Astrocyte (in vitro differentiated cells and primary cell): ENCODE results near the gene STK39.

Source experiments
- EZH2 ChIP-seq: IDR thresholded peaks from 2 replicates; pipeline ENCODE4 v1.6.1; 2012; ENCODE audit warnings: mild to moderate bottlenecking, low read length, inconsistent platforms; ENCODE audit not compliant: insufficient read depth
- TF ChIP-seq, protein P1 (sequence below): IDR thresholded peaks from 2 replicates; pipeline ENCODE4 v1.5.1; 2011; ENCODE audit warnings: low read depth, mild to moderate bottlenecking, inconsistent platforms, low read length, moderate library complexity; ENCODE audit not compliant: insufficient read depth

DNA sequence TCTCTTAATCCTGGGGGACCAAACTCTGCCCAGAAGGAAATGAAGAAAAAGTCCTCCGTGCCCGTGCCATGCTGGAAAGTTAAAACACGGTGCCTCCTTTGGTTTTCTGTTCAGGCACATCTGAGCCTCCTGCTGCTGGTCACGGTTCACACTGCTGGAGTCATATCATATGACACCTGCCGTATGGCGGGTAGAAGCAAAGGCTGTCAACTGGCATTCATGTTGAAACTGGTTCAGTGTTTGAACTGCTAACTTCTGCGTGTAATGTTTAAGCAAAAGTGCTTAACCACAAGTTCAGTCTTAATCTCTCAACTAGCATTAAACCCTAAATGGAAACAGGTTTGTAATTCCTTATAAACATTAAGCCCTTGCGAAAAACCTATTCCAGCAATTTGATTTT lies 3.1 kb downstream of the STK39 start:
- TF ChIP-seq EZH2: no peak
- TF ChIP-seq, protein P1, sequence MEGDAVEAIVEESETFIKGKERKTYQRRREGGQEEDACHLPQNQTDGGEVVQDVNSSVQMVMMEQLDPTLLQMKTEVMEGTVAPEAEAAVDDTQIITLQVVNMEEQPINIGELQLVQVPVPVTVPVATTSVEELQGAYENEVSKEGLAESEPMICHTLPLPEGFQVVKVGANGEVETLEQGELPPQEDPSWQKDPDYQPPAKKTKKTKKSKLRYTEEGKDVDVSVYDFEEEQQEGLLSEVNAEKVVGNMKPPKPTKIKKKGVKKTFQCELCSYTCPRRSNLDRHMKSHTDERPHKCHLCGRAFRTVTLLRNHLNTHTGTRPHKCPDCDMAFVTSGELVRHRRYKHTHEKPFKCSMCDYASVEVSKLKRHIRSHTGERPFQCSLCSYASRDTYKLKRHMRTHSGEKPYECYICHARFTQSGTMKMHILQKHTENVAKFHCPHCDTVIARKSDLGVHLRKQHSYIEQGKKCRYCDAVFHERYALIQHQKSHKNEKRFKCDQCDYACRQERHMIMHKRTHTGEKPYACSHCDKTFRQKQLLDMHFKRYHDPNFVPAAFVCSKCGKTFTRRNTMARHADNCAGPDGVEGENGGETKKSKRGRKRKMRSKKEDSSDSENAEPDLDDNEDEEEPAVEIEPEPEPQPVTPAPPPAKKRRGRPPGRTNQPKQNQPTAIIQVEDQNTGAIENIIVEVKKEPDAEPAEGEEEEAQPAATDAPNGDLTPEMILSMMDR: no peak
